ENCODE measurements around the gene CD34. TPM values are rescaled to one million over a fixed set of nuclear protein-coding genes. Genes with fewer than 3 reads are reported as not detected.
A peak's percentile ranks its signal among the peaks of the same experiment; 100 is the strongest.

The CD34 gene
- total RNA-seq, 6 experiments from 2014 or later = 0.70 to 2.7 (median 2.2) TPM

GRCh38 chr1:207951652-207952051 lies 40.7 kb upstream of the CD34 start:
- H3K27ac ChIP-seq = no peak overlapping the region
- H3K9me3 ChIP-seq = no peaks in the 10 kb centered on the region
- H3K27me3 ChIP-seq = no peaks in the 10 kb centered on the region
- H3K36me3 ChIP-seq = no peaks in the 10 kb centered on the region
- ATAC-seq = peak in 3 of 4 donors; percentile 61 to 69 (median 68)
- no peak overlapping the region for H3K4me3 ChIP-seq
- DNase-seq = no peak
- TF ChIP-seq CTCF (IDR thresholded peaks at IDR 0.05) (no peak), POLR2A (IDR thresholded peaks at IDR 0.05) (no peak)
- intact Hi-C loops (cut with DNase I) = no loop called here
- WGBS (ENCODE audit: insufficient coverage, low coverage, low lambda C conversion rate, missing lambda C conversion rate) = 48% methylated on average over 3 of the region's 3 CpGs
- no peaks in the 10 kb centered on the region for H3K4me1 ChIP-seq

- no peaks in the 10 kb centered on the region for H3K27me3 ChIP-seq
- H3K27ac ChIP-seq = no peak overlapping the region
- no peak overlapping the region for H3K4me3 ChIP-seq
- no peaks in the 10 kb centered on the region for H3K9me3 ChIP-seq
- H3K4me1 ChIP-seq = no peaks in the 10 kb centered on the region
- DNase-seq (no peak), ATAC-seq (no peak)
- intact Hi-C loops (cut with DNase I) = no loop called here
- WGBS (ENCODE audit: insufficient coverage, low coverage, low lambda C conversion rate, missing lambda C conversion rate) = 33% methylated on average over 1 of the region's 2 CpGs
- no peaks in the 10 kb centered on the region for H3K36me3 ChIP-seq
- TF ChIP-seq CTCF (IDR thresholded peaks at IDR 0.05) (no peak), POLR2A (IDR thresholded peaks at IDR 0.05) (no peak)
Measured at GRCh38 chr1:207950750-207951149, 39.8 kb upstream of the CD34 start.

GRCh38 chr1:207949571-207950195 lies 38.8 kb upstream of the CD34 start:
- H3K27ac ChIP-seq = no peak overlapping the region
- WGBS (ENCODE audit: insufficient coverage, low coverage, low lambda C conversion rate, missing lambda C conversion rate) = 60% methylated on average over 3 of the region's 3 CpGs
- H3K4me1 ChIP-seq = no peaks in the 10 kb centered on the region
- no peak for DNase-seq
- no peak overlapping the region for H3K4me3 ChIP-seq
- intact Hi-C loops (cut with DNase I) = no loop called here
- TF ChIP-seq CTCF (IDR thresholded peaks at IDR 0.05) = no peak
- TF ChIP-seq POLR2A (IDR thresholded peaks at IDR 0.05) = no peak
- ATAC-seq = no peak
- no peaks in the 10 kb centered on the region for H3K9me3 ChIP-seq
- H3K27me3 ChIP-seq = no peaks in the 10 kb centered on the region
- H3K36me3 ChIP-seq = no peaks in the 10 kb centered on the region

GRCh38 chr1:207948536-207949250 lies 37.8 kb upstream of the CD34 start:
- no peaks in the 10 kb centered on the region for H3K36me3 ChIP-seq
- no peaks in the 10 kb centered on the region for H3K9me3 ChIP-seq
- no peaks in the 10 kb centered on the region for H3K4me1 ChIP-seq
- WGBS (ENCODE audit: insufficient coverage, low coverage, low lambda C conversion rate, missing lambda C conversion rate) = 60% methylated on average over 3 of the region's 3 CpGs
- DNase-seq = no peak
- intact Hi-C loops (cut with DNase I) = no loop called here
- no peak overlapping the region for H3K4me3 ChIP-seq
- TF ChIP-seq POLR2A (IDR thresholded peaks at IDR 0.05) (no peak), CTCF (IDR thresholded peaks at IDR 0.05) (no peak)
- ATAC-seq = no peak
- H3K27ac ChIP-seq = no peak overlapping the region
- H3K27me3 ChIP-seq = no peaks in the 10 kb centered on the region

Data from right lobe of liver (tissue), 6 donors.